KOPT-K1 (cell line): ENCODE measurements around the gene ENOX1.

ENCODE experiments used
- H3K27ac ChIP-seq: fragments of 200-600 bp; sonication (generic); 2 replicates; pipeline ENCODE4 v1.5.1; 2016; ENCODE audit warnings: antibody characterized with exemption, mild to moderate bottlenecking, low read depth, low read length; ENCODE audit not compliant: poor library complexity, severe bottlenecking
- H3K36me3 ChIP-seq: fragments of 200-600 bp; sonication (generic); 2 replicates; pipeline ENCODE4 v1.5.1; 2017; ENCODE audit warnings: antibody characterized with exemption, mild to moderate bottlenecking, low read length, moderate library complexity; ENCODE audit not compliant: insufficient read depth
- H3K9me3 ChIP-seq: fragments of 200-600 bp; sonication (generic); 2 replicates; pipeline ENCODE4 v1.5.1; 2017; ENCODE audit warnings: antibody characterized with exemption, low read length, mild to moderate bottlenecking; ENCODE audit not compliant: insufficient read depth, poor library complexity, severe bottlenecking

The ENOX1 gene

GRCh38 chr13:43478211-43478610 lies 308.6 kb downstream of the ENOX1 start:
- Histone ChIP-seq H3K9me3 (no peaks in the 10 kb centered on the region), H3K36me3 (no peaks in the 10 kb centered on the region), H3K27ac (no peak overlapping the region)

- Histone ChIP-seq H3K9me3 (no peaks in the 10 kb centered on the region), H3K36me3 (no peaks in the 10 kb centered on the region)
Observed at GRCh38 chr13:43475140-43475539, 311.6 kb downstream of the ENOX1 start.

GRCh38 chr13:43473437-43473836 lies 313.3 kb downstream of the ENOX1 start:
- Histone ChIP-seq H3K36me3 (no peaks in the 10 kb centered on the region), H3K9me3 (no peaks in the 10 kb centered on the region), H3K27ac (no peak overlapping the region)

More at GRCh38 chr13:43475140-43475539, 311.6 kb downstream of the ENOX1 start:
- H3K27ac ChIP-seq, result no peak overlapping the region

GRCh38 chr13:43472980-43473379 lies 313.8 kb downstream of the ENOX1 start:
- no peaks in the 10 kb centered on the region for H3K9me3 ChIP-seq
- no peaks in the 10 kb centered on the region for H3K36me3 ChIP-seq
- H3K27ac ChIP-seq, result no peak overlapping the region

GRCh38 chr13:43472339-43472738 lies 314.4 kb downstream of the ENOX1 start:
- Histone ChIP-seq H3K9me3 (no peaks in the 10 kb centered on the region), H3K36me3 (no peaks in the 10 kb centered on the region), H3K27ac (no peak overlapping the region)

GRCh38 chr13:43470610-43471009 lies 316.2 kb downstream of the ENOX1 start:
- H3K27ac ChIP-seq, result no peak overlapping the region
- H3K9me3 ChIP-seq, result no peaks in the 10 kb centered on the region
- no peaks in the 10 kb centered on the region for H3K36me3 ChIP-seq

GRCh38 chr13:43469791-43470190 lies 317.0 kb downstream of the ENOX1 start:
- Histone ChIP-seq H3K36me3 (no peaks in the 10 kb centered on the region), H3K27ac (no peak overlapping the region)

GRCh38 chr13:43464578-43465264 lies 322.1 kb downstream of the ENOX1 start:
- no peak overlapping the region for H3K27ac ChIP-seq
- H3K9me3 ChIP-seq, result no peaks in the 10 kb centered on the region
- no peaks in the 10 kb centered on the region for H3K36me3 ChIP-seq

More at GRCh38 chr13:43469791-43470190, 317.0 kb downstream of the ENOX1 start:
- no peaks in the 10 kb centered on the region for H3K9me3 ChIP-seq

- Histone ChIP-seq H3K9me3 (no peaks in the 10 kb centered on the region), H3K27ac (no peak overlapping the region), H3K36me3 (no peaks in the 10 kb centered on the region)
Observed at GRCh38 chr13:43448605-43449336, 338.0 kb downstream of the ENOX1 start.

- H3K36me3 ChIP-seq, result no peaks in the 10 kb centered on the region
- H3K27ac ChIP-seq, result no peak overlapping the region
- no peaks in the 10 kb centered on the region for H3K9me3 ChIP-seq
Observed at GRCh38 chr13:43446126-43446525, 340.6 kb downstream of the ENOX1 start.

- no peak overlapping the region for H3K27ac ChIP-seq
- H3K36me3 ChIP-seq, result no peaks in the 10 kb centered on the region
Observed at GRCh38 chr13:43445668-43446067, 341.1 kb downstream of the ENOX1 start.

GRCh38 chr13:43444081-43444480 lies 342.7 kb downstream of the ENOX1 start:
- H3K27ac ChIP-seq, result no peak overlapping the region

More at GRCh38 chr13:43445668-43446067, 341.1 kb downstream of the ENOX1 start:
- no peaks in the 10 kb centered on the region for H3K9me3 ChIP-seq

GRCh38 chr13:43441899-43442499 lies 344.8 kb downstream of the ENOX1 start:
- Histone ChIP-seq H3K9me3 (no peaks in the 10 kb centered on the region), H3K36me3 (no peaks in the 10 kb centered on the region)

More at GRCh38 chr13:43444081-43444480, 342.7 kb downstream of the ENOX1 start:
- Histone ChIP-seq H3K36me3 (no peaks in the 10 kb centered on the region), H3K9me3 (no peaks in the 10 kb centered on the region)

GRCh38 chr13:43441464-43441863 lies 345.3 kb downstream of the ENOX1 start:
- H3K9me3 ChIP-seq, result no peaks in the 10 kb centered on the region
- no peaks in the 10 kb centered on the region for H3K36me3 ChIP-seq
- no peak overlapping the region for H3K27ac ChIP-seq

More at GRCh38 chr13:43441899-43442499, 344.8 kb downstream of the ENOX1 start:
- no peak overlapping the region for H3K27ac ChIP-seq

- no peaks in the 10 kb centered on the region for H3K36me3 ChIP-seq
- no peaks in the 10 kb centered on the region for H3K9me3 ChIP-seq
- H3K27ac ChIP-seq, result no peak overlapping the region
Observed at GRCh38 chr13:43434191-43434590, 352.6 kb downstream of the ENOX1 start.
